Esophagus squamous epithelium (tissue), 5 donors: ENCODE data around the gene KCTD12. TPM values are rescaled to one million over a fixed set of nuclear protein-coding genes. Genes with fewer than 3 reads are reported as not detected.

Source experiments
- DNase-seq: peaks from one replicate; lab custom pipeline; 2025; lab: John Stamatoyannopoulos, UW
- H3K27ac ChIP-seq, 4 donors: fragments of 200-600 bp; sonication (generic); one replicate each; pipeline ENCODE4 v1.5.1; 2016 to 2019; ENCODE audit warnings: mild to moderate bottlenecking in 1 of 4
- H3K27me3 ChIP-seq, 4 donors: fragments of 200-600 bp; sonication (generic); 1 replicate in 3 of 4; 2 replicates in 1 of 4; pipeline versions ENCODE4 v1.5.1 to v1.6.0; 2017 to 2021; ENCODE audit warnings: antibody characterized with exemption in 1 of 4
- H3K36me3 ChIP-seq, 3 donors: fragments of 200-600 bp; sonication (generic); one replicate each; pipeline ENCODE4 v1.5.1; 2016 to 2019
- H3K4me1 ChIP-seq, 3 donors: fragments of 200-600 bp; sonication (generic); one replicate each; pipeline ENCODE4 v1.5.1; 2017 to 2019
- H3K4me3 ChIP-seq, 4 donors: fragments of 200-600 bp; sonication (generic); 1 replicate in 3 of 4; 2 replicates in 1 of 4; pipeline ENCODE4 v1.5.1; 2016 to 2019; ENCODE audit warnings: mild to moderate bottlenecking in 2 of 4, moderate library complexity in 1 of 4
- H3K9me3 ChIP-seq, 3 donors: fragments of 200-600 bp; sonication (generic); one replicate each; pipeline ENCODE4 v1.5.1; 2016 to 2019
- CTCF ChIP-seq, 6 experiments: fragments of 450-650 bp in 4 of 6; fragments of 200-600 bp in 2 of 6; sonication (generic) in 2 of 6; IDR thresholded peaks; one replicate each; pipeline ENCODE4 v1.5.1; 2016 to 2019; ENCODE audit warnings: antibody characterized with exemption in 6 of 6, mild to moderate bottlenecking in 4 of 6, moderate library complexity in 4 of 6
- POLR2A ChIP-seq, 4 donors: fragments of 450-650 bp; IDR thresholded peaks; one replicate each; pipeline ENCODE4 v1.6.1; 2017; ENCODE audit warnings: antibody characterized with exemption in 4 of 4, mild to moderate bottlenecking in 4 of 4, moderate library complexity in 3 of 4
- WGBS, 2 donors: methylation state at CpG; one replicate each; pipeline ENCODE4 v1.1.5; 2018; 5-methylcytosine and 5-hydroxymethylcytosine counted together
- intact Hi-C: fragments of 100-400 bp; cut with DNase I; formaldehyde crosslinking; loops from one replicate; pipeline ENCODE4 v1.15.0; 2022
- total RNA-seq, 4 donors: library from RNA; depleted of rRNA; stranded (reverse); fragments of >200 nt; gene quantifications; one replicate each; pipeline ENCODE4 v1.1.0, GENCODE V29; 2016
- donor health status: DM: yes; HTN: yes; CAD: no.

Gene KCTD12
- total RNA-seq, 4 donors from 2014 or later = 6.2 to 63.3 (median 23.1) TPM

- TF ChIP-seq POLR2A (IDR thresholded peaks at IDR 0.05) (no peak), CTCF (IDR thresholded peaks at IDR 0.05) (peak in 3 of 6 experiments; percentile 20 to 34 (median 28))
- peak overlapping the region; percentile 84 to 93 (median 88) for H3K27ac ChIP-seq
- intact Hi-C loops = no loop called here
- H3K4me3 ChIP-seq = peak overlapping the region; percentile 58 to 79 (median 72)
- DNase-seq = no peak
- H3K27me3 ChIP-seq = peaks cover 0 to 8% (median 0%) of the 10 kb centered on the region in 4 donors
- no peaks in the 10 kb centered on the region for H3K9me3 ChIP-seq
- H3K36me3 ChIP-seq = no peaks in the 10 kb centered on the region
- H3K4me1 ChIP-seq = peaks cover 8 to 56% (median 10%) of the 10 kb centered on the region in 3 donors
- WGBS, 2 donors = 12 to 18% methylated on average over 11 to 13 of the region's 15 CpGs
These were observed 1.9 kb downstream of the KCTD12 start for GRCh38 chr13:76884186-76884906.

- Histone ChIP-seq H3K36me3 (no peaks in the 10 kb centered on the region), H3K27me3 (peaks cover 0 to 8% (median 0%) of the 10 kb centered on the region in 4 donors), H3K27ac (peak overlapping the region in 3 of 4 donors; percentile 31 to 93 (median 85)), H3K9me3 (no peaks in the 10 kb centered on the region), H3K4me1 (peaks cover 8 to 61% (median 17%) of the 10 kb centered on the region in 3 donors), H3K4me3 (peak overlapping the region; percentile 58 to 79 (median 72))
- 60 to 68% methylated on average over 3 of the region's 3 CpGs for WGBS, 2 donors
- intact Hi-C loops = no loop called here
- no peak for DNase-seq
- no peak for TF ChIP-seq CTCF (IDR thresholded peaks at IDR 0.05)
- TF ChIP-seq POLR2A (IDR thresholded peaks at IDR 0.05) = no peak
These were observed 3.0 kb downstream of the KCTD12 start for GRCh38 chr13:76883236-76883635.

DNA sequence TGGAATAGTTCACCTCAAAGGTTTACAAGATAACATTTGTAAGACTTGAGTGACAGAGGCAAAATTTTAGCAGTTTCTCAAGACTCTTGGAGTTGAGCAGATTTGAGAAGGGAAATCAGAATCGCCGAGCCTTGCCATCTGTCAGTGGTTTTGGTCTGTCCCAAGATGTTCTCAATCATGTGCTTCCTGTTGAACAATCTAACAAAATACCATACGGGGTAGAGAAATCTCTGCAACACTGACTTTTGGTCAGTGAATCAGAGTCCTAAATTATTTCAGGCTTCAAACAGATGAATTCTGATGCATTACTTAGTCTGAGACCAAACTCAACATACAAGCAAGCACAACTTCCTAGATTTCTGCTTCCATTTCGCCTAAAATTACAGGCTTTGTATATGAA, 3.8 kb downstream of the KCTD12 start:
- Histone ChIP-seq H3K9me3 (no peaks in the 10 kb centered on the region), H3K27me3 (peaks cover 0 to 6% (median 0%) of the 10 kb centered on the region in 4 donors), H3K4me1 (peaks cover 8 to 54% (median 15%) of the 10 kb centered on the region in 3 donors), H3K36me3 (no peaks in the 10 kb centered on the region), H3K4me3 (peak overlapping the region; percentile 2 to 79 (median 72)), H3K27ac (peak overlapping the region in 3 of 4 donors; percentile 69 to 93 (median 85))
- 44 to 56% methylated on average over 2 to 4 of the region's 4 CpGs for WGBS, 2 donors
- TF ChIP-seq CTCF (IDR thresholded peaks at IDR 0.05) = no peak
- TF ChIP-seq POLR2A (IDR thresholded peaks at IDR 0.05) = peak in 1 of 4 donors; percentile 15
- intact Hi-C loops = no loop called here
- DNase-seq = no peak

DNA sequence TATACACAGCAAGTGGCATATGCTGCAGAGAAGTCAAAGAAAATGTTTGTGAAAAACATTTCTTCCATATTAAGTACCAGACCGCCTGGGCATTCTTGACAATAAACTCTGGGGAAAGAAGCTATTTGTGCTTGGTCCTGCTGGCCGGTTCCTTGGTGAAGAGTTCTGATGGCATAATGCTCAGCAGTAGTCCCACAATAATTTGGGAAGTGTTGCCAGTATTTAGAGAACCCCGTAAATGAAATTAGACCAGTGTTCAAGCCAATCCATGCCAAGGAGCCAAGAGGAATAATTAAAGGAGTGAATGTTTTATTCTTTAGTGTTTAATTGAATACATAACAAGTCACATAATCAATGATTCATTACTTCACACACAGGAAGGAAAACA, 6.3 kb downstream of the KCTD12 start:
- Histone ChIP-seq H3K36me3 (no peaks in the 10 kb centered on the region), H3K27me3 (no peaks in the 10 kb centered on the region), H3K27ac (peak overlapping the region; percentile 24 to 87 (median 64)), H3K4me1 (peaks cover 7 to 38% (median 13%) of the 10 kb centered on the region in 3 donors), H3K4me3 (peak overlapping the region in 1 of 4 donors; percentile 29), H3K9me3 (no peaks in the 10 kb centered on the region)
- no peak for DNase-seq
- WGBS, 2 donors = 39 to 48% methylated on average over 3 of the region's 3 CpGs
- intact Hi-C loops = no loop called here
- TF ChIP-seq POLR2A (IDR thresholded peaks at IDR 0.05) (no peak), CTCF (IDR thresholded peaks at IDR 0.05) (no peak)

GRCh38 chr13:76879203-76879882, 6.9 kb downstream of the KCTD12 start:
- Histone ChIP-seq H3K4me1 (peaks cover 3 to 33% (median 13%) of the 10 kb centered on the region in 3 donors), H3K27me3 (no peaks in the 10 kb centered on the region), H3K4me3 (peak overlapping the region in 2 of 4 donors; percentile 12 to 29), H3K27ac (peak overlapping the region; percentile 24 to 87 (median 64)), H3K36me3 (no peaks in the 10 kb centered on the region), H3K9me3 (no peaks in the 10 kb centered on the region)
- 24 to 37% methylated on average over 8 of the region's 8 CpGs for WGBS, 2 donors
- DNase-seq = peak; percentile 22
- TF ChIP-seq POLR2A (IDR thresholded peaks at IDR 0.05) = peak in 2 of 4 donors; percentile 26 to 27
- TF ChIP-seq CTCF (IDR thresholded peaks at IDR 0.05) = no peak
- intact Hi-C loops = no loop called here
